Endothelial cell (in vitro differentiated cells): Measurements from ENCODE around the gene PROM2. TPM values are rescaled to one million over a fixed set of nuclear protein-coding genes. Genes with fewer than 3 reads are reported as not detected.

Experiments used
- DNase-seq: peaks from one replicate; pipeline ENCODE4 v3.0.0; 2021; ENCODE audit warnings: low spot score
- H3K27ac Mint-ChIP-seq: one replicate; pipeline ENCODE4 v1.8.0; 2021; ENCODE audit warnings: mixed read lengths, inconsistent platforms; ENCODE audit not compliant: unreplicated experiment
- H3K27me3 Mint-ChIP-seq: one replicate; pipeline ENCODE4 v1.8.0; 2021; ENCODE audit warnings: mild to moderate bottlenecking, moderate library complexity, mixed read lengths, inconsistent platforms; ENCODE audit not compliant: unreplicated experiment
- H3K36me3 Mint-ChIP-seq: one replicate; pipeline ENCODE4 v1.8.0; 2021; ENCODE audit warnings: mild to moderate bottlenecking, low read depth, mixed read lengths, inconsistent platforms; ENCODE audit not compliant: unreplicated experiment
- H3K4me1 Mint-ChIP-seq: one replicate; pipeline ENCODE4 v1.8.0; 2021; ENCODE audit warnings: mild to moderate bottlenecking, mixed read lengths, inconsistent platforms; ENCODE audit not compliant: unreplicated experiment
- H3K4me3 Mint-ChIP-seq: one replicate; pipeline ENCODE4 v1.8.0; 2021; ENCODE audit warnings: mild to moderate bottlenecking, mixed read lengths, inconsistent platforms; ENCODE audit not compliant: unreplicated experiment
- H3K9me3 Mint-ChIP-seq: one replicate; pipeline ENCODE4 v1.8.0; 2021; ENCODE audit warnings: mixed read lengths, inconsistent platforms; ENCODE audit not compliant: unreplicated experiment
- total RNA-seq: library from RNA; stranded (reverse); fragmentation: NEBNext Ultra II Directional; extraction: Animal tissue kit (Norgen Biotek cat#: 25700); gene quantifications from one replicate; pipeline ENCODE4 v1.2.1, GENCODE V29; 2021; ENCODE audit not compliant: unreplicated experiment
- TF ChIP-seq, protein P1 (sequence below): fragments of 200-600 bp; sonication (generic); IDR thresholded peaks from one replicate; pipeline ENCODE4 v1.5.0; 2021; ENCODE audit warnings: antibody characterized with exemption; ENCODE audit not compliant: unreplicated experiment

The PROM2 gene
- total RNA-seq, 1 donor from 2014 or later, result 0.62 TPM

DNA sequence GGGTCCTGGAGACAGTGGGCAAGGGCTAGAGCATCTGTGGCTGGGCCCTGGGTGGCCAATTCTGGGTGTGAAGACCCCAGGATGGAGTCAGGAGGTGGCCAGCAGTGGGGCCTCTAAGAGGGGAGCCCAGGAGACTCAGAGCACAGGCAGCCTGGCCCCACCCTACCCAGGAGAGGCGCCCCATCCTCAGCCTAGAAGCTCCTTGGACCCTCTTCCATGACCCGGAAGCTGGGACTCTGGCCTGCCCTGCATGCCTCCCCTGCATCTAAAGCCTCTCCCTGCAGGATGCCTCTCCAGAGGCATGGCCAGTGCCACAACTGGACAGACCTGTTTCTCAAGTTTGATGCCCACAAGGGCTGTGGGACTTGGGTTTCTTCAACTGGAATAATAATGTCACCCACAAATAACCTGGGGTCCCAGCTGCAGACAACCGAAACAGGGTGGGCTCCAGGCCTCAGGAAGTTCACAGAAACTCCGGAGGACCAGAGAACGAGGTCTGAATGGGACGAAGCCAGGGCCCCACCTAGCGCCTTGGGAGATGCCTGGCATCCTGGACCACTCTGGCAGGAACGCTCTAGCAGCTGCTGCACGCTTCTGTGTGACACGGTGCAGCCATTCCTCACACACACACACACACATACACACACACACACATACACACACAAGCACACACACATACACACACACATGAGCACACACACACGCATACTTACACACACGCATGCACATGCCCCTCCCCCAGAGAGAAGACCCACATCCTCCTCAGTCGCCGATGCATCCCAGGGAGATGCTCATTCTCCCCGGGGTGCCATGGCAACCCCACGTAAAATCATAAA lies 39.3 kb downstream of the PROM2 start:
- peaks cover 23% of the 10 kb centered on the region for H3K27me3 Mint-ChIP-seq
- no peak for DNase-seq
- no peaks in the 10 kb centered on the region for H3K36me3 Mint-ChIP-seq
- peak overlapping the region; percentile 67 for H3K27ac Mint-ChIP-seq
- TF ChIP-seq, protein P1, sequence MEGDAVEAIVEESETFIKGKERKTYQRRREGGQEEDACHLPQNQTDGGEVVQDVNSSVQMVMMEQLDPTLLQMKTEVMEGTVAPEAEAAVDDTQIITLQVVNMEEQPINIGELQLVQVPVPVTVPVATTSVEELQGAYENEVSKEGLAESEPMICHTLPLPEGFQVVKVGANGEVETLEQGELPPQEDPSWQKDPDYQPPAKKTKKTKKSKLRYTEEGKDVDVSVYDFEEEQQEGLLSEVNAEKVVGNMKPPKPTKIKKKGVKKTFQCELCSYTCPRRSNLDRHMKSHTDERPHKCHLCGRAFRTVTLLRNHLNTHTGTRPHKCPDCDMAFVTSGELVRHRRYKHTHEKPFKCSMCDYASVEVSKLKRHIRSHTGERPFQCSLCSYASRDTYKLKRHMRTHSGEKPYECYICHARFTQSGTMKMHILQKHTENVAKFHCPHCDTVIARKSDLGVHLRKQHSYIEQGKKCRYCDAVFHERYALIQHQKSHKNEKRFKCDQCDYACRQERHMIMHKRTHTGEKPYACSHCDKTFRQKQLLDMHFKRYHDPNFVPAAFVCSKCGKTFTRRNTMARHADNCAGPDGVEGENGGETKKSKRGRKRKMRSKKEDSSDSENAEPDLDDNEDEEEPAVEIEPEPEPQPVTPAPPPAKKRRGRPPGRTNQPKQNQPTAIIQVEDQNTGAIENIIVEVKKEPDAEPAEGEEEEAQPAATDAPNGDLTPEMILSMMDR, result no peak
- H3K4me3 Mint-ChIP-seq, result peak overlapping the region; percentile 42
- no peaks in the 10 kb centered on the region for H3K9me3 Mint-ChIP-seq
- no peaks in the 10 kb centered on the region for H3K4me1 Mint-ChIP-seq

DNA sequence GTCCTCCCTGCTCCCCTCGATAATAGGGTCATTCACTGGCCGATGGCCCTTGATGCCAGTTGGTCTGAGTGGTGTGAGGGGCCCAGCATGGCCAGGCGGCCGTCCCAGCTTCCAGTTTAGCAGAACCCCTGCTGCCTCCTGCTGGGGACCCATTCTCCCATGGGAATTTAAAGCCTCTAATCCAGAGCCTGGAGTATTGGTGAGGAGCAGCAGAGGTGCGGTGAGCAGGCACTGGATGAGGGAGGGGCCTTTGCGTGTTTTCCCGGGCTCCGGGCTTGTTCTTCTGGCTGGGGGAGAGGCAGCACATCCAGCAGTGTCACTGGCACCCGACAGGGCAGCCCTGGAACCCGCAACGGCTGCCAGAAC lies 40.3 kb downstream of the PROM2 start:
- Mint-ChIP-seq H3K4me3 (no peak overlapping the region), H3K36me3 (no peaks in the 10 kb centered on the region), H3K27ac (no peak overlapping the region), H3K4me1 (no peaks in the 10 kb centered on the region), H3K9me3 (no peaks in the 10 kb centered on the region), H3K27me3 (peaks cover 25% of the 10 kb centered on the region)
- no peak for DNase-seq
- TF ChIP-seq, protein P1, result no peak

DNA sequence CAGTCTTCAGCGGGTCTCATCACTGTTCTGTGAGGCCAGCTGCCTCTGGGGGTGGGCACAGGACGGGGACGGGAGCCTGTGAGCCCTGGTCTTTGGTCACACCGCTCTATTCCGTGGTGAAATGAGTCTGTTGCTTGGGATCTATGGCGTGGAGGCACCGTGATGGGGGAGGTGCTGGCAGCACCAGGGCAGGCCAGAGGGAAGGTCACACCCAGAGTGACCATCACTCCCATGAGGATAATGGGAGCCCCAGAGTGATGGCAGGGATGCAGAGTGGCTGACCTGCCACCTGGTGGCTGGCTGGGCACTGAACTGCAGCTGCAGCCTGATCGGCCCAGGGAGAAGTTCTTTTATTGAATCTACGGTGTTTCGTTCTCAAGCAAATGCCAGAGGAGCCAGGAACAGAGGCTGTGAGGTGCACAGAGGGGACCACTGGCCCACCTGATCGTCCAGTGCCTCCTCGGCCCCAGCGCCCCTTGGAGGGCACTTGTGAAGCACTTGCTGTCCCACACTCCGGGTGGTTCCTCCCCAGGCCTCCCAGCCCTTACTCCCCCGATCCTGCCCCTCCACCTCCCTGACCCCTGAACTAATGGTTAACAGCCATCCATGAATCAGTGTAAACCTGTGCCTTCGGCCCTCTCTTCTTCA lies 40.8 kb downstream of the PROM2 start:
- H3K9me3 Mint-ChIP-seq, result no peaks in the 10 kb centered on the region
- peaks cover 26% of the 10 kb centered on the region for H3K27me3 Mint-ChIP-seq
- no peak overlapping the region for H3K4me3 Mint-ChIP-seq
- no peaks in the 10 kb centered on the region for H3K36me3 Mint-ChIP-seq
- TF ChIP-seq, protein P1, result peak; percentile 64
- DNase-seq, result peak; percentile 66
- H3K27ac Mint-ChIP-seq, result no peak overlapping the region
- no peaks in the 10 kb centered on the region for H3K4me1 Mint-ChIP-seq

DNA sequence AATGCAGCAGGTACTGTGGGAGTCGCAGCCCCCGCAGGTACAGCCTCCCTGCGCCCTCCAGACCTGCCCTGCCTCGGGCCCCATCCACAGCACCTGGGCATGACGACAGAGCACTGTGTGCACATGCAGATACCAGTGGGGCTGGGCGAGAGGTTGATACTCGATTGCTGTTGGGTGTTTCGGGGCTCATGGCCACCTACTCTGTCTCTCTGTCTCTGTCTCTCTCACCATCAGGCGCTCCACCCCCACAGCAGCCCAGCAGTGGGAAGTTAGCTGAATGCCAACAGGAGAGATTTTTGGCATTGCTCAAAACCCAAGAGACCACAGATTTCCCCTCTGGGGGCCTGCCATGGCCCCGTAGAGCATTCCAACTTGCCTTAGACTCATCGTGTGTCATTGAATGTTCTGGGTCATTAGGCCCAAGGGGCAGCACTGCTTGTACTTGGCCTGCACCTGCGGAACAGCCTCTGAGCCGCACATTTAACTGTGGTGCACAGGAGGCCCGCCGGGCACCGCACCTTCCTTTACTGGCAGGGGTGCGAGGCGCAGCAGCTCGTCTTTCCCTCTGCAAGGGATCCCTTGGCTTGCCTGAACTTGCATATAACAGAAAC lies 41.7 kb downstream of the PROM2 start:
- TF ChIP-seq, protein P1, result no peak
- Mint-ChIP-seq H3K27ac (no peak overlapping the region), H3K9me3 (no peaks in the 10 kb centered on the region), H3K4me1 (no peaks in the 10 kb centered on the region), H3K36me3 (no peaks in the 10 kb centered on the region), H3K27me3 (peaks cover 26% of the 10 kb centered on the region), H3K4me3 (no peak overlapping the region)
- DNase-seq, result no peak
